Peyer's patch (tissue), 4 donors: ENCODE results near the gene CELF4. TPM values are rescaled to one million over a fixed set of nuclear protein-coding genes. Genes with fewer than 3 reads are reported as not detected.
A peak's percentile ranks its signal among the peaks of the same experiment; 100 is the strongest.

Source experiments
- DNase-seq, 3 donors: peaks; one replicate each; pipeline ENCODE4 v3.0.0-alpha.2; 2017 to 2019
- H3K27ac ChIP-seq, 4 donors: fragments of 200-600 bp; sonication (generic); one replicate each; pipeline ENCODE4 v1.5.1; 2016 to 2019
- H3K27me3 ChIP-seq, 2 donors: fragments of 200-600 bp; sonication (generic); one replicate each; pipeline ENCODE4 v1.5.1; 2019
- H3K36me3 ChIP-seq, 3 donors: fragments of 200-600 bp; sonication (generic); one replicate each; pipeline ENCODE4 v1.5.1; 2016 to 2019
- H3K4me1 ChIP-seq, 4 donors: fragments of 200-600 bp; sonication (generic); one replicate each; pipeline ENCODE4 v1.5.1; 2016 to 2019
- H3K4me3 ChIP-seq, 4 donors: fragments of 200-600 bp; sonication (generic); 1 replicate in 3 of 4; 2 replicates in 1 of 4; pipeline ENCODE4 v1.5.1; 2016 to 2019; ENCODE audit warnings: mild to moderate bottlenecking in 1 of 4
- H3K9me3 ChIP-seq, 4 donors: fragments of 200-600 bp; sonication (generic); one replicate each; pipeline ENCODE4 v1.5.1; 2016 to 2019; ENCODE audit warnings: mild to moderate bottlenecking in 1 of 4
- CTCF ChIP-seq, 6 experiments: fragments of 450-650 bp in 4 of 6; fragments of 200-600 bp in 2 of 6; sonication (generic) in 1 of 6; IDR thresholded peaks; one replicate each; pipeline ENCODE4 v1.5.1; 2017 to 2019; ENCODE audit warnings: antibody characterized with exemption in 6 of 6, mild to moderate bottlenecking in 3 of 6, moderate library complexity in 1 of 6
- POLR2A ChIP-seq, 2 donors: fragments of 450-650 bp; IDR thresholded peaks; one replicate each; pipeline ENCODE4 v1.5.1; 2017; ENCODE audit warnings: antibody characterized with exemption in 2 of 2, mild to moderate bottlenecking in 2 of 2, moderate library complexity in 2 of 2
- total RNA-seq, 4 donors: library from RNA; depleted of rRNA; stranded (reverse); fragments of >200 nt; gene quantifications; one replicate each; pipeline ENCODE4 v1.1.0, GENCODE V29; 2016

CELF4 gene
- total RNA-seq, 4 donors from 2014 or later: 0.35 to 4.8 TPM; not detected in 2

DNA sequence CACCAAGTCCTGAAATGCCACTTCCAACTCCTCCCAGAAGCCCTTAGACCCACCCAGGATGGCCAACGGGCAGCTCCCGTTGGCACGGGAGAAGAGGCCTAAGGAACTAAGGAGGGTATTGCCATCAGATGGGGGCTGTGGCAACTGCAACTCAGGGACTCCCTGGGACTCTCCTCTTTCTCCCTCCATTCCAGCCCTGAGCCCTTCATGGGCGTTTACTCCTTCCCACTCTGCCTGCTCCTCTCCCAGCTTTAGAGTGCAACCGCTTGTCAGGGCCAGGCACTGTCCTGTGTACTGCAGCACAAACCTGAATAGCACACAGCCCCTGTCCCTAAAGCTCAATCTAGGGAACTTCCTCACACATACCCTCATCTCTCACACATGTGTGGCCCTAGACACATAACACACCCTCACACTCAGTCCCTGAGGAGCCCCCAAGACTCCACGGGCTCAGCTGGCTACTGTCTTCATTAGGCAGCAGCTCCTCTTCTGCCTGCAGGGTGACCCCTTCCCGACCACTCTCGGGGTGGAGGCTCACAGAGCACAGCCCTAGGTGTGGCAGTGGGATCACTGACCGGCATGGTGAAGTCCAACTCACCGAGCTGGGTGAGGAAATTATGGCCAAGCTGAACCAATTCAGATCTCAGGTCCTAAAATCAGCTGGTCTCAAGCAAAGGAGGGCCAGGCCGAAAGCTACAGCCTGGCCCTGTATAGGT, 316.3 kb downstream of the CELF4 start:
- H3K4me1 ChIP-seq: peaks cover 0 to 11% (median 5%) of the 10 kb centered on the region in 4 donors
- H3K4me3 ChIP-seq: no peak overlapping the region
- DNase-seq: peak in 2 of 3 donors; percentile 14 to 32
- no peaks in the 10 kb centered on the region for H3K36me3 ChIP-seq
- TF ChIP-seq CTCF (IDR thresholded peaks at IDR 0.05) (no peak), POLR2A (IDR thresholded peaks at IDR 0.05) (no peak)
- no peaks in the 10 kb centered on the region for H3K27me3 ChIP-seq
- H3K9me3 ChIP-seq: no peaks in the 10 kb centered on the region
- no peak overlapping the region for H3K27ac ChIP-seq

GRCh38 chr18:37248281-37248680, 317.3 kb downstream of the CELF4 start:
- H3K27me3 ChIP-seq: no peaks in the 10 kb centered on the region
- no peaks in the 10 kb centered on the region for H3K9me3 ChIP-seq
- no peak for DNase-seq
- H3K36me3 ChIP-seq: no peaks in the 10 kb centered on the region
- TF ChIP-seq CTCF (IDR thresholded peaks at IDR 0.05) (no peak), POLR2A (IDR thresholded peaks at IDR 0.05) (no peak)
- H3K27ac ChIP-seq: no peak overlapping the region
- peaks cover 0 to 1% (median 0%) of the 10 kb centered on the region in 4 donors for H3K4me1 ChIP-seq
- no peak overlapping the region for H3K4me3 ChIP-seq

DNA sequence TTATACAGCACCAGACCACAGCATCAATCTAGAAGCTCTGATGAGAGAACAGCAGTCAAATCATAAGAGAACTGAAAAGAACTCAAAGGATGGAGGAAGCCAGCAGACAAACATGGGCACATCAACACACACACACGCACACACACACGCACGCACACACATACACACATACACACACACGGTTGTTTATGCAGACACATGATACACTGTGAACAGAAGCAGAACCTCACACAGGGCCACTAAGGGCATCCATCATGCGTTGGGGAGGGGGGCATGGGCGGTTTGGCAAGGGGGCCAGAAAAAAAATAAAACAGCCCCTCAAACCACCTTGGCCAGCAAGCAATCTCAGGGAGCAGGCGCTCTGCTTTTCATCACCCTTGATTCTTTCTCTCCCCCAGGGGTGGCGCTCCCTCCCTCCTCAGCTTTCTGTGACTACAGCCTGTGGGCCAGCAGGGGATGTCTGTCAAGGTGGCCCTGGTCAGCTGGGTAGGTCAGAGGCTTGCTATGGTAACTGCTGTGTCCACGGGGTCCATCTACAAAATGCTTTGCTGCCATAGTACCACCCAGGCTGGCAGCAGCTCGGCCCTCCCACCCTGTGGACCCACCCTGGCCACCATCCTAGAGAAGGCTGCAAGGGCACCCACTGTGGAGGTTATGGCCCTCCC, 318.0 kb downstream of the CELF4 start:
- Histone ChIP-seq H3K27me3 (no peaks in the 10 kb centered on the region), H3K9me3 (no peaks in the 10 kb centered on the region)
- DNase-seq: no peak

DNA sequence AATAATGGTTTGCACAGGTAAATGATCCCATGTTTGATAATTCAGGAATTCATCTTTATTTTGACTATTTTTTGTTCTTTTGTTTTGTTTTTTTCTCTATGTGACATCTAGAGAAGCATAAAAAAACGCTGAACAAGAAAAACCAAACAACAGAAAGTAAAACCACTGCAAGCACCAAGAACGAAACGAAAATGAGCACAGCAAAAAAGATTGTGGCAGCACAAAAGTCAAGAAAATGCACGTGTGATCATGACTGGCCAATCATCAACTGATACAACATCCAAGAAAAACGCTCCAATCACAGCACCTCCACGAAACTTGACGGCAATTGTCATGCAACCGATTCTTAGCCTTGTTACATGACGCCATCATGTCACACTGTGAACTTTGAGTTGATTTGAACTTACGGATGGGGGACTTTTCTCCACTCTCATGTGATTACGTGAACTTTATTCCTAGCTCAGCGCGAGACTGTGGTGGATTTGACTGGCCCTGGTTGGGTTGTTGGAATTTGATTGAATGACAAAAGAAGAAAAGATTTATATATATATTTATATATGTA, 318.7 kb downstream of the CELF4 start:
- H3K4me3 ChIP-seq: no peak overlapping the region

More for the DNA sequence above, 318.0 kb downstream of the CELF4 start:
- Histone ChIP-seq H3K4me1 (no peaks in the 10 kb centered on the region), H3K27ac (no peak overlapping the region), H3K4me3 (no peak overlapping the region), H3K36me3 (no peaks in the 10 kb centered on the region)
- TF ChIP-seq CTCF (IDR thresholded peaks at IDR 0.05) (no peak), POLR2A (IDR thresholded peaks at IDR 0.05) (no peak)

GRCh38 chr18:37244618-37245017, 321.0 kb downstream of the CELF4 start:
- Histone ChIP-seq H3K27me3 (no peaks in the 10 kb centered on the region), H3K4me3 (no peak overlapping the region), H3K27ac (no peak overlapping the region), H3K9me3 (no peaks in the 10 kb centered on the region), H3K36me3 (no peaks in the 10 kb centered on the region), H3K4me1 (no peaks in the 10 kb centered on the region)
- peak in 1 of 3 donors; percentile 34 for DNase-seq
- TF ChIP-seq POLR2A (IDR thresholded peaks at IDR 0.05) (no peak), CTCF (IDR thresholded peaks at IDR 0.05) (no peak)

More for the DNA sequence above, 318.7 kb downstream of the CELF4 start:
- TF ChIP-seq CTCF (IDR thresholded peaks at IDR 0.05) (no peak), POLR2A (IDR thresholded peaks at IDR 0.05) (no peak)
- Histone ChIP-seq H3K9me3 (no peaks in the 10 kb centered on the region), H3K36me3 (no peaks in the 10 kb centered on the region), H3K27ac (no peak overlapping the region), H3K27me3 (no peaks in the 10 kb centered on the region), H3K4me1 (no peaks in the 10 kb centered on the region)
- DNase-seq: no peak
